HuH-7 (cell line): ENCODE measurements around the gene OGDH.
A peak's percentile ranks its signal among the peaks of the same experiment; 100 is the strongest.
"Not testable (repeated sequence)": the region's sequence is repeated elsewhere in the genome, so short reads cannot be mapped to it uniquely, and the experiment has no call there.

ENCODE experiments used
- DNase-seq: peaks from one replicate; pipeline ENCODE4 v3.0.0; 2011; ENCODE audit warnings: low spot score

OGDH gene

GRCh38 chr7:44606341-44607140, at the start of gene OGDH:
Gene OGDH (plus strand): TSS chr7:44606627. CDS start chr7:44624344, 17,717 bp downstream.
- DNase-seq: peak; percentile 99

- DNase-seq: no peak
Observed at GRCh38 chr7:44557485-44557884, 48.9 kb upstream of the OGDH start.

GRCh38 chr7:44559485-44559884, 46.9 kb upstream of the OGDH start:
- no peak for DNase-seq

GRCh38 chr7:44561481-44561880, 44.9 kb upstream of the OGDH start:
- DNase-seq: no peak

GRCh38 chr7:44561962-44562621, 44.3 kb upstream of the OGDH start:
- DNase-seq: peak; percentile 28

GRCh38 chr7:44562622-44562962, 43.8 kb upstream of the OGDH start:
- not testable (repeated sequence) for DNase-seq

- DNase-seq: no peak
Observed at GRCh38 chr7:44563171-44563679, 43.2 kb upstream of the OGDH start.

GRCh38 chr7:44564606-44565005, 41.8 kb upstream of the OGDH start:
- no peak for DNase-seq

GRCh38 chr7:44565097-44565794, 41.2 kb upstream of the OGDH start:
- peak; percentile 68 for DNase-seq

GRCh38 chr7:44565795-44566559, 40.5 kb upstream of the OGDH start:
- DNase-seq: no peak

GRCh38 chr7:44566680-44567079, 39.7 kb upstream of the OGDH start:
- no peak for DNase-seq

GRCh38 chr7:44567884-44568283, 38.5 kb upstream of the OGDH start:
- no peak for DNase-seq

- DNase-seq: no peak
Observed at GRCh38 chr7:44568771-44569560, 37.5 kb upstream of the OGDH start.

GRCh38 chr7:44569959-44570358, 36.5 kb upstream of the OGDH start:
- DNase-seq: no peak

- DNase-seq: no peak
Observed at GRCh38 chr7:44572771-44573170, 33.7 kb upstream of the OGDH start.

- peak; percentile 96 for DNase-seq
Observed at GRCh38 chr7:44573464-44574286, 32.8 kb upstream of the OGDH start, which contains the start of gene DDX56. Gene DDX56 (minus strand): TSS chr7:44573908. CDS start chr7:44573895, 13 bp downstream.

- no peak for DNase-seq
Observed at GRCh38 chr7:44574287-44574872, 32.0 kb upstream of the OGDH start.

- no peak for DNase-seq
Observed at GRCh38 chr7:44575054-44575453, 31.4 kb upstream of the OGDH start.

- no peak for DNase-seq
Observed at GRCh38 chr7:44576228-44576627, 30.2 kb upstream of the OGDH start.
